SU-DHL-6 (cell line): Measurements from ENCODE around the gene KIAA1191.

Experiments used
- EZH2phosphoT487 ChIP-seq: fragments of 200-600 bp; sonication (generic), shearing (Covaris generic); conservative IDR thresholded peaks from 2 replicates; pipeline ENCODE4 v1.6.1; 2018; ENCODE audit warnings: mild to moderate bottlenecking, antibody characterized with exemption, low read length, moderate library complexity, mixed read lengths
- TF ChIP-seq, protein P1 (sequence below): fragments of 200-600 bp; sonication (generic); IDR thresholded peaks from one replicate; pipeline ENCODE4 v1.5.1; 2017; ENCODE audit warnings: antibody characterized with exemption, mild to moderate bottlenecking, low read length, moderate library complexity; ENCODE audit not compliant: insufficient read depth, poor library complexity, severe bottlenecking

DNA sequence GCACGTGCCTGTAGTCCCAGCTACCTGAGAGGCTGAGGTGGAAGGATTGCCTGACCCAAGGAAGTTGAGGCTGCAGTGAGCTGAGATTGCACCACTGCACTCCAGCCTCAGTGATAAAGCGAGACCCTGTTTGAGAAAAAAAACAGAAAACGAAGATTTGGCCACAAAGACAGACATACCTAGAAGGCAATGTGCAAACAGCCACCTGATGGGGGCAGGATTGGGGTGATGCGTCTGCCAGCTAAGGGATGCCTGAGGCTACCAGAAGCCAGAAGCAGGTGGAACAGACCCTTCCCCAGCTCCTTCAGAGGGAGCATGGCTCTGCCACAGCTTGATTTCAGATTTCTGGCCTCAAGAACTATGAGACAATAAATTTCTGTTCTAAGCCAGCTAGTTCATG lies 29.9 kb upstream of the KIAA1191 start:
- TF ChIP-seq, protein P1, sequence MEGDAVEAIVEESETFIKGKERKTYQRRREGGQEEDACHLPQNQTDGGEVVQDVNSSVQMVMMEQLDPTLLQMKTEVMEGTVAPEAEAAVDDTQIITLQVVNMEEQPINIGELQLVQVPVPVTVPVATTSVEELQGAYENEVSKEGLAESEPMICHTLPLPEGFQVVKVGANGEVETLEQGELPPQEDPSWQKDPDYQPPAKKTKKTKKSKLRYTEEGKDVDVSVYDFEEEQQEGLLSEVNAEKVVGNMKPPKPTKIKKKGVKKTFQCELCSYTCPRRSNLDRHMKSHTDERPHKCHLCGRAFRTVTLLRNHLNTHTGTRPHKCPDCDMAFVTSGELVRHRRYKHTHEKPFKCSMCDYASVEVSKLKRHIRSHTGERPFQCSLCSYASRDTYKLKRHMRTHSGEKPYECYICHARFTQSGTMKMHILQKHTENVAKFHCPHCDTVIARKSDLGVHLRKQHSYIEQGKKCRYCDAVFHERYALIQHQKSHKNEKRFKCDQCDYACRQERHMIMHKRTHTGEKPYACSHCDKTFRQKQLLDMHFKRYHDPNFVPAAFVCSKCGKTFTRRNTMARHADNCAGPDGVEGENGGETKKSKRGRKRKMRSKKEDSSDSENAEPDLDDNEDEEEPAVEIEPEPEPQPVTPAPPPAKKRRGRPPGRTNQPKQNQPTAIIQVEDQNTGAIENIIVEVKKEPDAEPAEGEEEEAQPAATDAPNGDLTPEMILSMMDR: no peak
- no peak for TF ChIP-seq EZH2phosphoT487
